Chondrocyte (in vitro differentiated cells): ENCODE data around the gene ARHGAP15. TPM values are rescaled to one million over a fixed set of nuclear protein-coding genes. Genes with fewer than 3 reads are reported as not detected.

ENCODE experiments used
- DNase-seq: peaks from one replicate; pipeline ENCODE4 v3.0.0; 2021; ENCODE audit warnings: mixed read lengths, low spot score
- H3K27ac Mint-ChIP-seq: one replicate; pipeline ENCODE4 v1.8.0; 2021; ENCODE audit warnings: mild to moderate bottlenecking, moderate library complexity, mixed read lengths; ENCODE audit not compliant: unreplicated experiment
- H3K27me3 Mint-ChIP-seq: 2 replicates; pipeline ENCODE4 v1.8.0; 2021; ENCODE audit warnings: low read depth, mixed read lengths
- H3K36me3 Mint-ChIP-seq: 2 replicates; pipeline ENCODE4 v1.8.0; 2021; ENCODE audit warnings: low read depth, mixed read lengths
- H3K4me1 Mint-ChIP-seq: 2 replicates; pipeline ENCODE4 v1.8.0; 2021; ENCODE audit warnings: low read depth, mild to moderate bottlenecking, mixed read lengths
- H3K4me3 Mint-ChIP-seq: one replicate; pipeline ENCODE4 v1.8.0; 2021; ENCODE audit warnings: mild to moderate bottlenecking, moderate library complexity, mixed read lengths; ENCODE audit not compliant: unreplicated experiment
- H3K9me3 Mint-ChIP-seq: 2 replicates; pipeline ENCODE4 v1.8.0; 2021; ENCODE audit warnings: low read depth, mixed read lengths
- CTCF ChIP-seq: fragments of 200-600 bp; sonication (generic); IDR thresholded peaks from 2 replicates; pipeline ENCODE4 v1.5.0; 2021; ENCODE audit warnings: antibody characterized with exemption, mild to moderate bottlenecking, moderate library complexity
- total RNA-seq: library from RNA; stranded (reverse); gene quantifications from 3 replicates; pipeline ENCODE4 v1.2.1, GENCODE V29; 2021

ARHGAP15 gene
- total RNA-seq, 1 donor from 2014 or later = 0.42 TPM

DNA sequence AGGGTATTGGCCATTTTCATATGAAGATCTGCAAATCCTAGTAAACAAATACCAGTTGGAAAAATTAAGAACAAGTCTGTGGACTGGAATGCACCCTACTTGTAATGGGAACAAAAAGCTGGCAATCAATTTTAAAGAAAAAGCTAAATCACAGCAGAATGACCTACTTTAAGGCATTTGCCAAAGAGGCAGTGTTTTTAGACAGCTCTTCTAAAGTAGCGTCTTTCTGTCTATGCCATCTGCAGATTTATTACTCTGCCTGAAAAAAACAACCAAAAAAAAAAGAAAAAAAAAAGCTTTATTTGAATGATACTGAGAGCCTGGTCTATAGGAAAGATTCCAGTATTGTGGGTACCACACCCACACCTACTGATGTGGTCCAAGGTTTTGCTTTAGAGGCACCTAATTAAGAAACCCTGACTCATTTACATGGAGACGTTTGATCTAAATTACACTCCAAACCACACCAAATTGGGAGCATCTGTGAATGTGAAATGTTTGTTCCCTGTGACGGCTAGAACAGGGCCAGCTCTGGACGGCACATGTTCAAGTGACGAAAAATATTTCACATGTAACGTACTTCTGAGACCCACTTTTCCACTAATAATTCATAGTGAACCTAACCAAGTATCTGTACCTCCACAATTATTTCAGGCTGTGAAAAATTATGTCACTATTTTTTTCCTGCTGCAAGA, 597.1 kb downstream of the ARHGAP15 start:
- H3K36me3 Mint-ChIP-seq = no peaks in the 10 kb centered on the region
- no peak for TF ChIP-seq CTCF
- no peaks in the 10 kb centered on the region for H3K27me3 Mint-ChIP-seq
- no peaks in the 10 kb centered on the region for H3K9me3 Mint-ChIP-seq
- no peak for DNase-seq
- no peak overlapping the region for H3K4me3 Mint-ChIP-seq
- no peaks in the 10 kb centered on the region for H3K4me1 Mint-ChIP-seq
- no peak overlapping the region for H3K27ac Mint-ChIP-seq

DNA sequence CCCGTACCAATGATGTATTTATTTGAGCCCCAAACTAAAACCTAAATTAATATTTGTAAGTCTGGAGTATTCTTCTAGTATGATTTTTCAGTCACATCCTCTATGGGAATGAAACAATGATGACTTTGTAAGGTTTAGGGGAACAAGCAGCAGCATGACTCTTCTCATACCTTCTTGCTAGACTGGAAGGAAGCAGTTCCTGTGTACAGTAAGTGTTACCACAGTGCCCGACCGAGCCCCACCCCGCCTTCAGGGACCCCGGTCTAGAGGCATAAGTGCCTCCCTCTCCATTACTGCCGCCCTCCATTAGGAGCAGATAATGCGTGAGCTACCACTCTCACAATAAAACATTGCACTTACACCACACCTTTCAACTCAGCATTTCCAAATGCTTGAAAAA, 599.3 kb downstream of the ARHGAP15 start:
- Mint-ChIP-seq H3K36me3 (no peaks in the 10 kb centered on the region), H3K27ac (no peak overlapping the region), H3K27me3 (no peaks in the 10 kb centered on the region), H3K9me3 (no peaks in the 10 kb centered on the region), H3K4me1 (no peaks in the 10 kb centered on the region), H3K4me3 (no peak overlapping the region)
- no peak for TF ChIP-seq CTCF
- no peak for DNase-seq

DNA sequence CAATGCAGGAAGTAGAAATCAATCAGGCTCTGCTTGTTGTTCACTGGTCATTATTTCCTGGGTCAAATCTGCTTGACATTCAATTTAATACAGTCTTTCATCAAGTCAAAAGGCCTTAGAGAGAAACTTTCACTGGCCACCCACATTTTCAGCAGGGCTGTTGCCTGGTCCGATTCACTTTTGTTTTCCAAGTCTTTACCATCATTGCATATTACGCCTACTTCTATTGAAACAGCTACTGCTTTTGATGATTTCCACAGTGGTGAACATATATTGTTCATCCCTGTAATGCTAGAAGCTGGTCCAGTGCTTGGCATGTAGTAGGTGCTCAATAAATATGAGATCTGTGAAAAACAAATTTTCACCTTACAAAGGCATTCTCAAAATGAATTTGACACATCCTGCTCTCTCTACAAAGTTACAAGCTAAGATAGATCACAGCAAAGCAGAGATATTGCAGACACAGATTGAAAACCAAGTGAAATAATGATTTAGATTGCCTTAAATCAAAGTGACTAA, 600.1 kb downstream of the ARHGAP15 start:
- Mint-ChIP-seq H3K27me3 (no peaks in the 10 kb centered on the region), H3K4me1 (no peaks in the 10 kb centered on the region), H3K27ac (no peak overlapping the region), H3K9me3 (no peaks in the 10 kb centered on the region), H3K36me3 (no peaks in the 10 kb centered on the region), H3K4me3 (no peak overlapping the region)
- TF ChIP-seq CTCF = no peak
- DNase-seq = no peak

GRCh38 chr2:143730155-143730952, 601.1 kb downstream of the ARHGAP15 start:
- no peaks in the 10 kb centered on the region for H3K9me3 Mint-ChIP-seq
- H3K4me3 Mint-ChIP-seq = no peak overlapping the region
- no peaks in the 10 kb centered on the region for H3K4me1 Mint-ChIP-seq
- H3K27me3 Mint-ChIP-seq = no peaks in the 10 kb centered on the region
- TF ChIP-seq CTCF = no peak
- DNase-seq = no peak
- H3K36me3 Mint-ChIP-seq = no peaks in the 10 kb centered on the region
- H3K27ac Mint-ChIP-seq = no peak overlapping the region

DNA sequence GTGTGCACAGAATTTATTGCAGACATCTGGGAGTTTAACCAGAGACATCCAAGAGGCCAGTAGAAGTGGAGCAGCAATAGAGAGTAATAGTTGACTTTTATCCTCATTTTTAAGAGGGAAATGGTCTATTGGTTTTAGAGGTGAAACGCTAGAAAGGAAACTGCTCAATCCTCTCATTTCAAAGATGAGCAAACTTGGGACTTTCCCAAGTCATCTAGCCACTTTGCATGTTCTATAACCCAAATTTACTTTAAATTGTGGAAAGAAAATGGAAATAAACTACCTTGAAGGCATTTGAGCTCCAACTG, 601.7 kb downstream of the ARHGAP15 start:
- Mint-ChIP-seq H3K27ac (no peak overlapping the region), H3K4me1 (no peaks in the 10 kb centered on the region), H3K36me3 (no peaks in the 10 kb centered on the region), H3K4me3 (no peak overlapping the region), H3K9me3 (no peaks in the 10 kb centered on the region), H3K27me3 (no peaks in the 10 kb centered on the region)
- TF ChIP-seq CTCF = no peak
- DNase-seq = no peak
